Gastroesophageal sphincter (tissue), 4 donors: ENCODE measurements around the gene C19orf47. TPM values are rescaled to one million over a fixed set of nuclear protein-coding genes. Genes with fewer than 3 reads are reported as not detected.

ENCODE experiments used
- ATAC-seq: fragments of 150-250 bp; one replicate; pipeline ENCODE4 v1.9.1; 2016; ENCODE audit warnings: mild to moderate bottlenecking, moderate library complexity
- H3K27ac ChIP-seq, 4 donors: fragments of 200-600 bp; sonication (generic) in 3 of 4; 1 replicate in 3 of 4; 2 replicates in 1 of 4; pipeline ENCODE4 v1.5.1; 2016 to 2019
- H3K27me3 ChIP-seq: fragments of 200-600 bp; sonication (generic); one replicate; pipeline ENCODE4 v1.5.1; 2019
- H3K36me3 ChIP-seq, 2 donors: fragments of 200-600 bp; sonication (generic); one replicate each; pipeline ENCODE4 v1.5.1; 2019; ENCODE audit warnings: control low read depth in 1 of 2
- H3K4me1 ChIP-seq, 3 donors: fragments of 200-600 bp; sonication (generic); 1 replicate in 2 of 3; 2 replicates in 1 of 3; pipeline ENCODE4 v1.5.1; 2016 to 2019; ENCODE audit warnings: control low read depth in 2 of 3
- H3K4me3 ChIP-seq, 2 donors: fragments of 200-600 bp; sonication (generic); one replicate each; pipeline ENCODE4 v1.5.1; 2019; ENCODE audit warnings: mild to moderate bottlenecking in 1 of 2, moderate library complexity in 1 of 2
- H3K9me3 ChIP-seq, 3 donors: fragments of 200-600 bp; sonication (generic); one replicate each; pipeline ENCODE4 v1.5.1; 2017 to 2019; ENCODE audit warnings: control low read depth in 2 of 3
- EP300 ChIP-seq: sonication (generic); formaldehyde crosslinking; IDR thresholded peaks from one replicate; pipeline ENCODE4 v1.6.1; 2017; ENCODE audit warnings: antibody characterized with exemption, mild to moderate bottlenecking
- POLR2A ChIP-seq, 2 donors: fragments of 450-650 bp; IDR thresholded peaks; one replicate each; pipeline ENCODE4 v1.6.1; 2017; ENCODE audit warnings: antibody characterized with exemption in 2 of 2, mild to moderate bottlenecking in 2 of 2, moderate library complexity in 1 of 2
- POLR2AphosphoS5 ChIP-seq: sonication (generic); formaldehyde crosslinking; IDR thresholded peaks from one replicate; pipeline ENCODE4 v1.6.1; 2017; ENCODE audit warnings: antibody characterized with exemption
- WGBS, 2 donors: methylation state at CpG; one replicate each; pipeline ENCODE4 v1.1.5; 2018; ENCODE audit warnings: low coverage in 1 of 2; 5-methylcytosine and 5-hydroxymethylcytosine counted together
- total RNA-seq, 4 donors: library from RNA; depleted of rRNA; stranded (reverse); fragments of >200 nt; gene quantifications; one replicate each; pipeline ENCODE4 v1.1.0, GENCODE V29; 2016
- TF ChIP-seq, protein P1 (sequence below), 4 experiments: fragments of 200-600 bp in 2 of 4; fragments of 450-650 bp in 2 of 4; sonication (generic) in 1 of 4; IDR thresholded peaks; one replicate each; pipeline ENCODE4 v1.5.1; 2017 to 2019; ENCODE audit warnings: antibody characterized with exemption in 4 of 4, mild to moderate bottlenecking in 2 of 4, moderate library complexity in 2 of 4

C19orf47 gene
- total RNA-seq, 4 donors from 2014 or later: 10.0 to 29.7 (median 19.2) TPM

DNA sequence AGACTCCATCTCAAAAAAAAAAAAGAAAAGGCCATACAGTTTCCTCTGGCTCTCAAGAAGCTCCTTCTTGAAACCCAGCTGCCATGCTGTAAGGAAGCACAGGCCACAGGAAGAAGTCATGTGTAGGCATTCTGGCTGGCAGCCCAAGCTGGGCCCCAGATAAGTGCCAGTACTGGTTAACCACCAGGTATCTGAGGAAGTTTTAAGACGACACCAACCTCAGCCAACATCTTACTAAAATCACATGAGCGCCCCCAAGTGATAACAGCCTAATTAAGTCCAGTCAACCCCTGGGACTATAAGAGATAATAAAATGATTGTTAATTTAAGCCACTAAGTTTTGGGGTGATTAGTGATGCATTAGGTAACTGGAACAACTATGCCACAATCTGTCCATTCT, 35.7 kb downstream of the C19orf47 start:
- ATAC-seq: no peak
- H3K4me1 ChIP-seq: no peaks in the 10 kb centered on the region
- H3K27me3 ChIP-seq: no peaks in the 10 kb centered on the region
- H3K4me3 ChIP-seq: no peak overlapping the region
- peaks cover 0 to 11% of the 10 kb centered on the region in 2 donors for H3K36me3 ChIP-seq
- TF ChIP-seq POLR2A (IDR thresholded peaks at IDR 0.05) (no peak), EP300 (no peak), POLR2AphosphoS5 (no peak)
- TF ChIP-seq, protein P1, sequence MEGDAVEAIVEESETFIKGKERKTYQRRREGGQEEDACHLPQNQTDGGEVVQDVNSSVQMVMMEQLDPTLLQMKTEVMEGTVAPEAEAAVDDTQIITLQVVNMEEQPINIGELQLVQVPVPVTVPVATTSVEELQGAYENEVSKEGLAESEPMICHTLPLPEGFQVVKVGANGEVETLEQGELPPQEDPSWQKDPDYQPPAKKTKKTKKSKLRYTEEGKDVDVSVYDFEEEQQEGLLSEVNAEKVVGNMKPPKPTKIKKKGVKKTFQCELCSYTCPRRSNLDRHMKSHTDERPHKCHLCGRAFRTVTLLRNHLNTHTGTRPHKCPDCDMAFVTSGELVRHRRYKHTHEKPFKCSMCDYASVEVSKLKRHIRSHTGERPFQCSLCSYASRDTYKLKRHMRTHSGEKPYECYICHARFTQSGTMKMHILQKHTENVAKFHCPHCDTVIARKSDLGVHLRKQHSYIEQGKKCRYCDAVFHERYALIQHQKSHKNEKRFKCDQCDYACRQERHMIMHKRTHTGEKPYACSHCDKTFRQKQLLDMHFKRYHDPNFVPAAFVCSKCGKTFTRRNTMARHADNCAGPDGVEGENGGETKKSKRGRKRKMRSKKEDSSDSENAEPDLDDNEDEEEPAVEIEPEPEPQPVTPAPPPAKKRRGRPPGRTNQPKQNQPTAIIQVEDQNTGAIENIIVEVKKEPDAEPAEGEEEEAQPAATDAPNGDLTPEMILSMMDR (IDR thresholded peaks at IDR 0.05): no peak
- no peak overlapping the region for H3K27ac ChIP-seq
- no peaks in the 10 kb centered on the region for H3K9me3 ChIP-seq
- WGBS, 2 donors: 39 to 71% methylated on average over 2 of the region's 2 CpGs

DNA sequence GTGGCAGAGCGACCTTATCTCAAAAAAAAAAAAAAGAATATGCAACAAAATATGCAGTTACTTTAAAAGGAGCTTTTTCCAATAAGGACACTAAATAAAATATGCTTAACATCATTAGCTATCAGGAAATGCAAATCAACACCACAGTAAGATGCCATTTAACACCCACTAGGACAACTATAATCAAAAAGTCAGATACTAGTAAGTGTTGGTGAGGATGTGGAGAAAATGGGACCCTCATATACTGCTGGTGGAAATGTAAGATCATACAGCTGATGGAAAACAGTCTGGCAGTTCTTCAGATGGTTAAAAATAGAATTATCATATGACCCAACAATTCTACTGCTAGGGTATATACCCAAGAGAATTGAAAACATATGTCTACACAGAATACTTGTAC, 38.5 kb downstream of the C19orf47 start:
- no peak overlapping the region for H3K4me3 ChIP-seq
- peaks cover 0 to 9% (median 0%) of the 10 kb centered on the region in 3 donors for H3K4me1 ChIP-seq
- H3K9me3 ChIP-seq: no peaks in the 10 kb centered on the region
- H3K27ac ChIP-seq: no peak overlapping the region
- WGBS, 2 donors: 89 to 100% methylated on average over 1 of the region's 1 CpG
- no peaks in the 10 kb centered on the region for H3K36me3 ChIP-seq
- H3K27me3 ChIP-seq: no peaks in the 10 kb centered on the region
- no peak for TF ChIP-seq EP300
- TF ChIP-seq, protein P1 (IDR thresholded peaks at IDR 0.05): no peak
- no peak for TF ChIP-seq POLR2A (IDR thresholded peaks at IDR 0.05)
- TF ChIP-seq POLR2AphosphoS5: no peak
- no peak for ATAC-seq

DNA sequence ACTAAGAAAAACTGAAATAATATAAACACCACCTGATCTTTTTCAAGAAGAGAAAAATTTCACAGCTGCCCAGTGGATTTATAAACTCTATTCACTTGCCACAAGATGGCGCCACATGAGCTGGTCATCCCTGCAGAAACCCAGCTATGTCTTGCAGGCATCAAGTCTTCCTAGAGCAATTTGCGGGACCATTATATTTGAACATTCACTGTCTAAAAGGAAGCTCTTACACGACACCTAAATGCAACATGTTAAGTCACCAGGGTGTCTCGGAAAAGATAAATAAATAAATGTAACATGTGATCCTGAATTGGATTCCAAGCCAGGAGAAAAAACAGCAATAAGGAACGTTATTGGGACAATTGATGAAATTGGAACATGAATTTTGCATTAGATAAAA, 42.8 kb downstream of the C19orf47 start:
- peak; percentile 72 for ATAC-seq
- H3K27ac ChIP-seq: no peak overlapping the region
- 2 to 3% methylated on average over 5 of the region's 5 CpGs for WGBS, 2 donors
- no peak overlapping the region for H3K4me3 ChIP-seq
- no peaks in the 10 kb centered on the region for H3K27me3 ChIP-seq
- TF ChIP-seq POLR2AphosphoS5 (no peak), EP300 (no peak), POLR2A (IDR thresholded peaks at IDR 0.05) (no peak)
- TF ChIP-seq, protein P1 (IDR thresholded peaks at IDR 0.05): peak; percentile 60 to 71 (median 68)
- peaks cover 0 to 9% (median 0%) of the 10 kb centered on the region in 3 donors for H3K4me1 ChIP-seq
- H3K36me3 ChIP-seq: no peaks in the 10 kb centered on the region
- no peaks in the 10 kb centered on the region for H3K9me3 ChIP-seq

DNA sequence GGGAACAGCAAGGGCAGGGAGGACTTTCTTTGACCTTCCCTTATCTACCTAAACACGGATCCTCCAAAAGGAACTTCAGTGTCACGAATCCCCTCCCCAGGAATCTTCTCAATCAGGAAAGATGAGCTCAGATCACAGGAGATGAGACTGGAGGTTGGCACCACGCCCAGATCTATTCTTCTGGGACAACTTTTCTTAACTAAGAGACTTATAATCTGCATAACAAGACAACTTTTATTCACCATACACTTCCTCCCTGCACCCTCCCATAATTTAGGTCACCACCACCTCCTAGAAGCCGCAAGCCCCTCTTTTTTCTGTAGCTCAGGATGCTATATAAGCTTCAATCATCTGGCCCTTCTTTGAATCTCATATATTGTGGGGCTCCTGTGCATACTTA, 43.9 kb downstream of the C19orf47 start:
- H3K4me3 ChIP-seq: no peak overlapping the region
- 61 to 69% methylated on average over 4 of the region's 4 CpGs for WGBS, 2 donors
- peaks cover 0 to 9% (median 0%) of the 10 kb centered on the region in 3 donors for H3K4me1 ChIP-seq
- H3K36me3 ChIP-seq: no peaks in the 10 kb centered on the region
- H3K27ac ChIP-seq: no peak overlapping the region
- no peak for TF ChIP-seq POLR2A (IDR thresholded peaks at IDR 0.05)
- TF ChIP-seq, protein P1 (IDR thresholded peaks at IDR 0.05): no peak
- no peak for TF ChIP-seq POLR2AphosphoS5
- TF ChIP-seq EP300: no peak
- no peaks in the 10 kb centered on the region for H3K27me3 ChIP-seq
- no peak for ATAC-seq
- no peaks in the 10 kb centered on the region for H3K9me3 ChIP-seq

DNA sequence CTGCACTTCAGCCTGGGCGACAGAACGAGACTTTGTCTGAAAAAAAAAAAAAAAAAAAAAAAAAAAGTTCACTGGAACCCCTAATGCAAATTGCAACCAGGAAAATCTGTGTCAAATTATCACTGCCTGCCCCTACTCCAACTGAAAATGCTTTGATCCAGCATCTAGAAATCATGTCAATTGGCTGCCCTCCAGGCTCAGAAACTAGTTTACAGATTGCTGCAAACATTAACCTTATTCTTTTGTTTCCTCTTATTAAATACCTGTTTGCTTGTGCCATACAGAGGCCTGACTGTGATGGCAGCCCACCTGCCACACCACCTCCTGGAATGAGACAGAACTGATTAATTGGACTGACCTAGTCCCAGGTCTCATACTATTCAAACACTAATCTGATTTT, 44.4 kb downstream of the C19orf47 start:
- H3K9me3 ChIP-seq: no peaks in the 10 kb centered on the region
- no peak for ATAC-seq
- H3K4me1 ChIP-seq: peaks cover 0 to 9% (median 0%) of the 10 kb centered on the region in 3 donors
- H3K27me3 ChIP-seq: no peaks in the 10 kb centered on the region
- H3K4me3 ChIP-seq: no peak overlapping the region
- TF ChIP-seq EP300 (no peak), POLR2A (IDR thresholded peaks at IDR 0.05) (no peak), POLR2AphosphoS5 (no peak)
- TF ChIP-seq, protein P1 (IDR thresholded peaks at IDR 0.05): no peak
- no peaks in the 10 kb centered on the region for H3K36me3 ChIP-seq
- no peak overlapping the region for H3K27ac ChIP-seq
- 70 to 79% methylated on average over 2 of the region's 2 CpGs for WGBS, 2 donors
